HG02623 (cell line): ENCODE results near the gene C12orf60.

Source experiments
- ATAC-seq: cut with Tn5 transposase; IDR thresholded peaks from one replicate; pipeline ENCODE4 v1.9.1; 2021; ENCODE audit warnings: moderate library complexity; ENCODE audit not compliant: unreplicated experiment

The C12orf60 gene

GRCh38 chr12:14833952-14834351 is 30.5 kb downstream of the C12orf60 start:
- no peak for ATAC-seq

GRCh38 chr12:14834509-14834908 is 31.0 kb downstream of the C12orf60 start:
- ATAC-seq, result no peak

- no peak for ATAC-seq
Measured at GRCh38 chr12:14836336-14837210, 33.1 kb downstream of the C12orf60 start.

- ATAC-seq, result no peak
Measured at GRCh38 chr12:14839262-14839661, 35.8 kb downstream of the C12orf60 start.

GRCh38 chr12:14840616-14841015 is 37.1 kb downstream of the C12orf60 start:
- ATAC-seq, result no peak

GRCh38 chr12:14841761-14842160 is 38.3 kb downstream of the C12orf60 start:
- ATAC-seq, result no peak

GRCh38 chr12:14842315-14842714 is 38.8 kb downstream of the C12orf60 start:
- no peak for ATAC-seq

- no peak for ATAC-seq
Measured at GRCh38 chr12:14843425-14843887, 40.0 kb downstream of the C12orf60 start, which contains the start of gene ART4. Gene ART4, minus strand, starts transcription at chr12:14843526. Its CDS starts 413 bp downstream, at chr12:14843113.

- ATAC-seq, result no peak
Measured at GRCh38 chr12:14844401-14844800, 40.9 kb downstream of the C12orf60 start.

- no peak for ATAC-seq
Measured at GRCh38 chr12:14845350-14845750, 41.9 kb downstream of the C12orf60 start.

- ATAC-seq, result no peak
Measured at GRCh38 chr12:14846042-14846587, 42.6 kb downstream of the C12orf60 start.

- ATAC-seq, result no peak
Measured at GRCh38 chr12:14846876-14847580, 43.6 kb downstream of the C12orf60 start.

GRCh38 chr12:14849661-14850060 is 46.2 kb downstream of the C12orf60 start:
- ATAC-seq, result no peak

GRCh38 chr12:14850929-14851663 is 47.6 kb downstream of the C12orf60 start:
- peak; percentile 92 for ATAC-seq

GRCh38 chr12:14852880-14853279 is 49.4 kb downstream of the C12orf60 start:
- ATAC-seq, result no peak

GRCh38 chr12:14853961-14854360 is 50.5 kb downstream of the C12orf60 start:
- ATAC-seq, result no peak

GRCh38 chr12:14854586-14855183 is 51.2 kb downstream of the C12orf60 start:
- no peak for ATAC-seq

GRCh38 chr12:14858513-14858912 is 55.0 kb downstream of the C12orf60 start:
- no peak for ATAC-seq

GRCh38 chr12:14860490-14860889 is 57.0 kb downstream of the C12orf60 start:
- no peak for ATAC-seq

- no peak for ATAC-seq
Measured at GRCh38 chr12:14868916-14869506, 65.5 kb downstream of the C12orf60 start.
